ENCODE data around the gene LRRC49. TPM values are rescaled to one million over a fixed set of nuclear protein-coding genes. Genes with fewer than 3 reads are reported as not detected.

LRRC49 gene
- total RNA-seq, 1 donor from 2014 or later: 8.9 TPM

- H3K36me3 Mint-ChIP-seq (ENCODE audit: unreplicated experiment): peaks cover 2% of the 10 kb centered on the region
These were observed 115.7 kb downstream of the LRRC49 start for GRCh38 chr15:71008250-71008870.

GRCh38 chr15:71010472-71010871 lies 117.8 kb downstream of the LRRC49 start:
- Mint-ChIP-seq H3K36me3 (ENCODE audit: unreplicated experiment) (peaks cover 2% of the 10 kb centered on the region), H3K27me3 (ENCODE audit: unreplicated experiment) (no peaks in the 10 kb centered on the region), H3K4me1 (ENCODE audit: unreplicated experiment) (no peaks in the 10 kb centered on the region), H3K9me3 (ENCODE audit: unreplicated experiment) (no peaks in the 10 kb centered on the region), H3K27ac (ENCODE audit: unreplicated experiment) (no peak overlapping the region), H3K4me3 (ENCODE audit: unreplicated experiment) (no peak overlapping the region)
- DNase-seq (ENCODE audit: extremely low spot score, unreplicated experiment): no peak
- TF ChIP-seq CTCF (IDR thresholded peaks at IDR 0.05): no peak

More at GRCh38 chr15:71008250-71008870, 115.7 kb downstream of the LRRC49 start:
- H3K27me3 Mint-ChIP-seq (ENCODE audit: unreplicated experiment): no peaks in the 10 kb centered on the region
- H3K27ac Mint-ChIP-seq (ENCODE audit: unreplicated experiment): no peak overlapping the region
- TF ChIP-seq CTCF (IDR thresholded peaks at IDR 0.05): no peak
- H3K4me1 Mint-ChIP-seq (ENCODE audit: unreplicated experiment): peaks cover 5% of the 10 kb centered on the region
- no peak for DNase-seq (ENCODE audit: extremely low spot score, unreplicated experiment)
- H3K4me3 Mint-ChIP-seq (ENCODE audit: unreplicated experiment): no peak overlapping the region
- H3K9me3 Mint-ChIP-seq (ENCODE audit: unreplicated experiment): no peaks in the 10 kb centered on the region

DNA sequence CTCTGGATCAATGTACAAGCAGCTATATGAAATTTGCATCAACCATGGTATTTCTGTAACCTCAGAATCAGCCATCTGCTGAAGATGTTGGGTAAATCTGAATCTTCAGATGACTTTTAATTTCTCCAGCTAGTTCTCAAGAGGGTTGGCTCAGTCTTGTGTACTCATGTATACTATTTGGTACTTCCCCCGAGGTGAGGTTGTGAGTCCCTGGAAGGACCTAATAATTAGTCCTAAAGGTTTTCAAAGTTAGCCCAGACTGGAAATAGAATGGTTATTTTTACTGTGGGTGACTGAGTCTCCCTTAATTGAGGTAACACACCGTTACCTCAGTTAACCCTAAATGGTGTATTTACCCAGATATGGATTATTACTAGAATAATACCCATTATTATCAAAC lies 118.4 kb downstream of the LRRC49 start:
- TF ChIP-seq CTCF (IDR thresholded peaks at IDR 0.05): no peak
- no peak overlapping the region for H3K4me3 Mint-ChIP-seq (ENCODE audit: unreplicated experiment)
- no peak overlapping the region for H3K27ac Mint-ChIP-seq (ENCODE audit: unreplicated experiment)
- H3K9me3 Mint-ChIP-seq (ENCODE audit: unreplicated experiment): no peaks in the 10 kb centered on the region
- no peaks in the 10 kb centered on the region for H3K4me1 Mint-ChIP-seq (ENCODE audit: unreplicated experiment)
- H3K36me3 Mint-ChIP-seq (ENCODE audit: unreplicated experiment): peaks cover 2% of the 10 kb centered on the region
- H3K27me3 Mint-ChIP-seq (ENCODE audit: unreplicated experiment): no peaks in the 10 kb centered on the region
- DNase-seq (ENCODE audit: extremely low spot score, unreplicated experiment): no peak

DNA sequence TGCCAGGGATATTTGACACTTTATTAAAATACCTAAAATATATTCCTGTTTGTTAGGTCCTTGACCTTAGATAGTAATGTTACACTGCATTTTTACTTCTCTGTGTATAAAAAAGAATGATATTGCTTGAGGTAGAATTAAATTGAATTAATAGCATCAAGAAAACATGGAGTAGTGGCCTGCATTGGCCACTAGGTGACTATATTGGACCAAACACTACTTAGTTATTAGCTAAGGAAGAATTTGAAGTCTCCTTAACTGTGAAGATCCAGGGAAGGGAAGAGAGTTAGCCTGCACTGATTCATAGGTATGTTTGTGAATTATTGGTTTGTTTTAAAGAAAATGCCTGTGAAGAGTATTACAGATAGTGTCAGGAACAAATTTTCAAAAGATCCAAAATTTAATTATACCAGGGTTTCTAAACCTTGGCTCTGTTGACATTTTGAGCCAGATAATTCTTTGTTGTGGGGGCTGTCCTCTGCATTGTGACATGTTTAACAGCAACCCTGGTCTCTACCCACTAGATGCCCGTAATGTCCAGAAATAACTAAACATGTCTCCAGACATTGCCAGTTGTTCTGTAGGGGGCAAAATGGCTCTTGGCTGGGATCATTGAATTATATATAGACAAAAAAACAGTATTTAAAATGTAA lies 119.0 kb downstream of the LRRC49 start:
- H3K27me3 Mint-ChIP-seq (ENCODE audit: unreplicated experiment): no peaks in the 10 kb centered on the region
- H3K36me3 Mint-ChIP-seq (ENCODE audit: unreplicated experiment): peaks cover 2% of the 10 kb centered on the region
- no peak for DNase-seq (ENCODE audit: extremely low spot score, unreplicated experiment)
- H3K9me3 Mint-ChIP-seq (ENCODE audit: unreplicated experiment): no peaks in the 10 kb centered on the region
- no peak overlapping the region for H3K27ac Mint-ChIP-seq (ENCODE audit: unreplicated experiment)
- peak; percentile 78 for TF ChIP-seq CTCF (IDR thresholded peaks at IDR 0.05)
- no peaks in the 10 kb centered on the region for H3K4me1 Mint-ChIP-seq (ENCODE audit: unreplicated experiment)
- H3K4me3 Mint-ChIP-seq (ENCODE audit: unreplicated experiment): no peak overlapping the region

GRCh38 chr15:71013446-71013845 lies 120.8 kb downstream of the LRRC49 start:
- H3K4me3 Mint-ChIP-seq (ENCODE audit: unreplicated experiment): no peak overlapping the region
- H3K27ac Mint-ChIP-seq (ENCODE audit: unreplicated experiment): no peak overlapping the region
- H3K9me3 Mint-ChIP-seq (ENCODE audit: unreplicated experiment): no peaks in the 10 kb centered on the region
- no peaks in the 10 kb centered on the region for H3K27me3 Mint-ChIP-seq (ENCODE audit: unreplicated experiment)
- no peak for DNase-seq (ENCODE audit: extremely low spot score, unreplicated experiment)
- H3K4me1 Mint-ChIP-seq (ENCODE audit: unreplicated experiment): no peaks in the 10 kb centered on the region
- H3K36me3 Mint-ChIP-seq (ENCODE audit: unreplicated experiment): peaks cover 2% of the 10 kb centered on the region
- TF ChIP-seq CTCF (IDR thresholded peaks at IDR 0.05): no peak
